Adrenal gland (tissue), 12 donors: ENCODE results near the gene CAD. TPM values are rescaled to one million over a fixed set of nuclear protein-coding genes. Genes with fewer than 3 reads are reported as not detected.

Experiments used
- DNase-seq, 7 donors: peaks; one replicate each; pipeline ENCODE4 v3.0.0-alpha.2; 2019 to 2020
- H3K27ac ChIP-seq, 5 donors: fragments of 200-600 bp; sonication (generic) in 4 of 5; 1 replicate in 3 of 5; 2 replicates in 2 of 5; pipeline versions ENCODE4 v1.5.1 to v1.8.0; 2016 to 2020; ENCODE audit warnings: mild to moderate bottlenecking in 1 of 5
- H3K27me3 ChIP-seq: fragments of 200-600 bp; 2 replicates; pipeline ENCODE4 v1.8.0; 2021
- H3K36me3 ChIP-seq, 2 donors: fragments of 200-600 bp; replicated peaks in 1 of 2; 1 replicate in 1 of 2; 2 replicates in 1 of 2; pipeline versions ENCODE4 v1.5.1 to v1.8.0; 2018 to 2022
- H3K4me1 ChIP-seq, 2 donors: fragments of 200-600 bp; replicated peaks in 1 of 2; 1 replicate in 1 of 2; 2 replicates in 1 of 2; pipeline versions ENCODE4 v1.5.1 to v1.8.0; 2018 to 2021
- H3K4me3 ChIP-seq, 4 donors: fragments of 200-600 bp; sonication (generic) in 3 of 4; one replicate each; pipeline ENCODE4 v1.5.1; 2016 to 2018
- H3K9me3 ChIP-seq, 3 donors: fragments of 200-600 bp; sonication (generic) in 1 of 3; replicated peaks in 1 of 3; 1 replicate in 2 of 3; 2 replicates in 1 of 3; pipeline versions ENCODE4 v1.5.1 to v1.8.0; 2016 to 2021
- POLR2A ChIP-seq, 2 donors: fragments of 450-650 bp; IDR thresholded peaks; one replicate each; pipeline ENCODE4 v1.6.1; 2017; ENCODE audit warnings: antibody characterized with exemption in 2 of 2, mild to moderate bottlenecking in 2 of 2, moderate library complexity in 1 of 2
- WGBS, 4 donors: extraction: QIAGEN DNeasy Blood & Tissue Kit in 2 of 4; methylation state at CpG; one replicate each; pipeline versions ENCODE4 v1.1.5 to v1.1.7; 2013 to 2017; 5-methylcytosine and 5-hydroxymethylcytosine counted together
- intact Hi-C, 2 donors: fragments of 100-400 bp; cut with DNase I; formaldehyde crosslinking; loops; one replicate each; pipeline versions ENCODE4 v1.14.1 to v1.15.0; 2022 to 2023
- polyA plus RNA-seq, 3 donors: library from polyadenylated mRNA; stranded (reverse); fragments of 200-250 nt in 2 of 3; fragments of 350-450 nt in 1 of 3; fragmentation: Illumina TruSeq in 1 of 3; extraction: RNeasy Lipid Tissue Mini Kit (QIAGEN cat#74804) in 1 of 3; gene quantifications; one replicate each; pipeline ENCODE4 v1.2.3, GENCODE V29; 2013 to 2014
- total RNA-seq, 9 donors: library from RNA; depleted of rRNA in 4 of 9; stranded (reverse); fragments of >200 nt in 4 of 9; fragments of 120-200 nt in 1 of 9; fragmentation: NEBNext Ultra II Directional in 1 of 9; extraction: Animal tissue kit (Norgen Biotek cat#: 25700) in 1 of 9; gene quantifications; one replicate each; pipeline versions ENCODE4 v1.1.0 to v1.2.4, GENCODE V29; 2013 to 2023
- TF ChIP-seq, protein P1 (sequence below), 6 experiments: fragments of 450-650 bp in 4 of 6; fragments of 200-600 bp in 2 of 6; sonication (generic) in 1 of 6; IDR thresholded peaks; 1 replicate in 5 of 6; 2 replicates in 1 of 6; pipeline versions ENCODE4 v1.5.1 to v1.8.0; 2016 to 2021; ENCODE audit warnings: antibody characterized with exemption in 6 of 6, mild to moderate bottlenecking in 2 of 6, moderate library complexity in 1 of 6
- donor health status: healthy with polysubstance abuse.
- donor health status: Bipolar disorder and iron deficiency.
- donor health status: DM: yes; HTN: yes; CAD: no.
- donor health status: DM: no; HTN: no; CAD: no.
- donor health status: DM: no; HTN: no; CAD: no.
- donor health status: DM: yes; HTN: yes; CAD: no.

Gene CAD
- total and polyA plus RNA-seq, 12 donors, result 8.9 to 70.5 (median 18.4) TPM

DNA sequence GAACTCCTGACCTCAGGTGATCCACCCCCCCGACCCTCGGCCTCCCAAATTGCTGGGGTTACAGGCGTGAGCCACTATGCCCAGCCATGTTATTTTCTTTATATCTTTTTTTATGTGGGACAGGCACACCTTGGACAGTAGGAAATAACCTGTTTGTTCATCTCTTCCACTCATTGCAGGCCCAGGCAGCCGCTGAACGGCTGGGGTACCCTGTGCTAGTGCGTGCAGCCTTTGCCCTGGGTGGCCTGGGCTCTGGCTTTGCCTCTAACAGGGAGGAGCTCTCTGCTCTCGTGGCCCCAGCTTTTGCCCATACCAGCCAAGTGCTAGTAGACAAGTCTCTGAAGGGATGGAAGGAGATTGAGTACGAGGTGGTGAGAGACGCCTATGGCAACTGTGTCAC, 8.4 kb downstream of the CAD start:
- Histone ChIP-seq H3K4me3 (no peak overlapping the region), H3K27ac (no peak overlapping the region), H3K36me3 (peaks cover 0 to 85% of the 10 kb centered on the region in 2 donors), H3K27me3 (no peaks in the 10 kb centered on the region), H3K4me1 (no peaks in the 10 kb centered on the region), H3K9me3 (no peaks in the 10 kb centered on the region)
- WGBS, 4 donors, result 94 to 95% (median 94%) methylated on average over 9 of the region's 9 CpGs
- no peak for DNase-seq
- intact Hi-C loops, result no loop called here
- TF ChIP-seq, protein P1, sequence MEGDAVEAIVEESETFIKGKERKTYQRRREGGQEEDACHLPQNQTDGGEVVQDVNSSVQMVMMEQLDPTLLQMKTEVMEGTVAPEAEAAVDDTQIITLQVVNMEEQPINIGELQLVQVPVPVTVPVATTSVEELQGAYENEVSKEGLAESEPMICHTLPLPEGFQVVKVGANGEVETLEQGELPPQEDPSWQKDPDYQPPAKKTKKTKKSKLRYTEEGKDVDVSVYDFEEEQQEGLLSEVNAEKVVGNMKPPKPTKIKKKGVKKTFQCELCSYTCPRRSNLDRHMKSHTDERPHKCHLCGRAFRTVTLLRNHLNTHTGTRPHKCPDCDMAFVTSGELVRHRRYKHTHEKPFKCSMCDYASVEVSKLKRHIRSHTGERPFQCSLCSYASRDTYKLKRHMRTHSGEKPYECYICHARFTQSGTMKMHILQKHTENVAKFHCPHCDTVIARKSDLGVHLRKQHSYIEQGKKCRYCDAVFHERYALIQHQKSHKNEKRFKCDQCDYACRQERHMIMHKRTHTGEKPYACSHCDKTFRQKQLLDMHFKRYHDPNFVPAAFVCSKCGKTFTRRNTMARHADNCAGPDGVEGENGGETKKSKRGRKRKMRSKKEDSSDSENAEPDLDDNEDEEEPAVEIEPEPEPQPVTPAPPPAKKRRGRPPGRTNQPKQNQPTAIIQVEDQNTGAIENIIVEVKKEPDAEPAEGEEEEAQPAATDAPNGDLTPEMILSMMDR (IDR thresholded peaks at IDR 0.05), result no peak
- no peak for TF ChIP-seq POLR2A (IDR thresholded peaks at IDR 0.05)

DNA sequence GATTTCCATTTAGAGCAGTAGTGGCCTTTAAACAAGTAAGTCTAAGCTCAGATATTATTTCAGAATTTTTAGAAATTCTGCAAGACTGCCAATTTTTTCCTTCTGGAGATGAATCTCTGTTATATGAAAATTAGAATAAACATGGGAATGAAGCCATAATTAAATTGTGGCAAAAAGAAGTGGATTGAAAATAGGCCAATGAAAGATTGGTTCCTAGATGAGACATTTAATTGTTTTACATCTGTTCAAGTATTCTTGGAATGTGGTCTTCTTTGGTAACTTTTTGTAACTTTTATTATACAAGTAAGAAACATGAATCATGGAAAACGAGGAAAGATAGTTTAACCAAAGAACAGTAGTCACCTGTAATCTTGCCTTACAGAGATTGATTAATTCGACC, 10.3 kb downstream of the CAD start:
- TF ChIP-seq POLR2A (IDR thresholded peaks at IDR 0.05), result no peak
- TF ChIP-seq, protein P1 (IDR thresholded peaks at IDR 0.05), result no peak
- 86 to 91% (median 86%) methylated on average over 2 of the region's 2 CpGs for whole genome bisulfite sequencing, 4 donors

DNA sequence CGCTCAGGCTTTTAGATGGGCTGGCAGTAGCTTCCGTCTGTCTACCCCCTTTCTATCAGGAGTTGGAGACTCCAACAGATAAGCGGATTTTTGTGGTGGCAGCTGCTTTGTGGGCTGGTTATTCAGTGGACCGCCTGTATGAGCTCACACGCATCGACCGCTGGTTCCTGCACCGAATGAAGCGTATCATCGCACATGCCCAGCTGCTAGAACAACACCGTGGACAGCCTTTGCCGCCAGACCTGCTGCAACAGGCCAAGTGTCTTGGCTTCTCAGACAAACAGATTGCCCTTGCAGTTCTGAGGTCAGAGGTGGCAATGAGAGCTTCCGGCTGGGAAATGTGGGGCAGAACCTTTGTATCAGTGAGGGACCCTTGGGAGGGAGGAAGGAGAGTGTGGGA, 14.8 kb downstream of the CAD start:
- 94 to 96% (median 94%) methylated on average over 12 to 13 of the region's 13 CpGs for WGBS, 4 donors
- H3K27me3 ChIP-seq, result no peaks in the 10 kb centered on the region
- H3K4me3 ChIP-seq, result no peak overlapping the region
- intact Hi-C loops, result no loop called here
- no peak for TF ChIP-seq POLR2A (IDR thresholded peaks at IDR 0.05)
- TF ChIP-seq, protein P1 (IDR thresholded peaks at IDR 0.05), result no peak
- H3K36me3 ChIP-seq, result peaks cover 0 to 93% of the 10 kb centered on the region in 2 donors
- no peaks in the 10 kb centered on the region for H3K9me3 ChIP-seq
- H3K27ac ChIP-seq, result no peak overlapping the region
- DNase-seq, result no peak
- H3K4me1 ChIP-seq, result no peaks in the 10 kb centered on the region

More for the DNA sequence above, 10.3 kb downstream of the CAD start:
- Histone ChIP-seq H3K27ac (no peak overlapping the region), H3K27me3 (no peaks in the 10 kb centered on the region), H3K9me3 (no peaks in the 10 kb centered on the region), H3K4me3 (no peak overlapping the region), H3K4me1 (no peaks in the 10 kb centered on the region), H3K36me3 (peaks cover 0 to 90% of the 10 kb centered on the region in 2 donors)
- intact Hi-C loops, result no loop called here
- no peak for DNase-seq

DNA sequence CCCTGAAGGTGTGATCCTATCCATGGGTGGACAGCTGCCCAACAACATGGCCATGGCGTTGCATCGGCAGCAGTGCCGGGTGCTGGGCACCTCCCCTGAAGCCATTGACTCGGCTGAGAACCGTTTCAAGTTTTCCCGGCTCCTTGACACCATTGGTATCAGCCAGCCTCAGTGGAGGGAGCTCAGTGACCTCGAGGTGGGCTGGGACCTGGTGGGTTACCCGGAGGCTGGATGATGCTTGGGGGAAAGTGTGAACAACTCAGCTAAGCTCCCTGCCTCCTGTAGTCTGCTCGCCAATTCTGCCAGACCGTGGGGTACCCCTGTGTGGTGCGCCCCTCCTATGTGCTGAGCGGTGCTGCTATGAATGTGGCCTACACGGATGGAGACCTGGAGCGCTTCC, 16.2 kb downstream of the CAD start:
- TF ChIP-seq, protein P1 (IDR thresholded peaks at IDR 0.05), result no peak
- TF ChIP-seq POLR2A (IDR thresholded peaks at IDR 0.05), result no peak
- Histone ChIP-seq H3K36me3 (peaks cover 0 to 94% of the 10 kb centered on the region in 2 donors), H3K27me3 (no peaks in the 10 kb centered on the region), H3K27ac (no peak overlapping the region), H3K4me1 (no peaks in the 10 kb centered on the region), H3K4me3 (no peak overlapping the region), H3K9me3 (no peaks in the 10 kb centered on the region)
- DNase-seq, result no peak
- WGBS, 4 donors, result 89 to 98% (median 96%) methylated on average over 7 to 14 of the region's 14 CpGs
- intact Hi-C loops, result no loop called here
